Measurements from ENCODE around the gene ATP7A.
"Not testable (repeated sequence)": the region's sequence is repeated elsewhere in the genome, so short reads cannot be mapped to it uniquely, and the experiment has no call there.

The ATP7A gene

GRCh38 chrX:78063687-78064086, 153.2 kb downstream of the ATP7A start:
- no peak overlapping the region for H3K4me3 ChIP-seq (replicated peaks in 1 of 2; ENCODE audit: low read depth in 2 of 2, low read length in 2 of 2)
- no peak for TF ChIP-seq CTCF (IDR thresholded peaks at IDR 0.05; ENCODE audit: low read depth, low read length)
- DNase-seq (ENCODE audit: low read depth in 2 of 2), result no peak

GRCh38 chrX:78064152-78064551, 153.7 kb downstream of the ATP7A start:
- DNase-seq (ENCODE audit: low read depth in 2 of 2), result no peak
- H3K4me3 ChIP-seq (replicated peaks in 1 of 2; ENCODE audit: low read depth in 2 of 2, low read length in 2 of 2), result no peak overlapping the region
- TF ChIP-seq CTCF (IDR thresholded peaks at IDR 0.05; ENCODE audit: low read depth, low read length), result no peak

DNA sequence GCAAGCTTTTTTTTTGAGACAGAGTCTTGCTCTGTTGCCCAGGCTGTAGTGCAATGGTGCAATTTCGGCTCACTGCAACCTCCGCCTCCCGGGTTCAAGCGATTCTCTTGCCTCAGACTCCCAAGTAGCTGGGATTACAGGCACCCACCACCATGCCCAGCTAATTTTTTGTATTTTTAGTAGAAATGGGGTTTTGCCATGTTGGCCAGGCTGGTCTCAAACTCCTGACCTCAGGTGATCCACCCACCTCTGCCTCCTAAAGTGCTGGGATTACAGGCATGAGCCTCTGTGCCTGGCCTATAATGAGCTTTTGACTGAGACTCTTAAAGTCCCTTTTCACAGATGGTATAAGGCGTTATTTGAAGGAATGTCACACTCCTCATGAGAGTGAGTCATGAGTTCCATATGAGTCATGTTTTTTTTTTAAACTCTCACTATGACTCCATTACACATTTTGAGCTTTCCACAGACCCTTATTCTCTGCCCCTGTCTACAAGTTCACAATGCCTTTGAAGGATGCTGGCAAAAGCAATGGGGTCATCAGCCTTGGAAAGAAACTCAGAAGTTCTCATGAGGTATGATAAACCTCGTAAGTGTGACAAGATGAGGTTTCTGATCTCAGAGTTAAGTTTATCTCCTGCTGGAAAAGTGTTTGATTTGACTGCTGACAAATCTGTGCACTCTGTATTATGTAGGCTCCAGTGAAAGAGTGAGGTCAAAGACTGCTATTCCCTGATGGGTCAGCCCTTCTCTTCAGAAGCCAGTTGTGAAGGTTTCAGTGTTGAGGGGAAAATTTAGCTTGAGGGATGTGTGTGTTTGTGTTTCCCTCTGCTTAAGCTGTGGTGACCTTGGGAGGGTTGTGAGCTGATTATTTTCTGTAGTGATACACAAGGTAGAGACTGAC, 154.5 kb downstream of the ATP7A start:
- DNase-seq (ENCODE audit: low read depth in 2 of 2), result peak; percentile 72 to 75
- not testable (repeated sequence) for H3K4me3 ChIP-seq (replicated peaks in 1 of 2; ENCODE audit: low read depth in 2 of 2, low read length in 2 of 2)

- H3K4me3 ChIP-seq (replicated peaks in 1 of 2; ENCODE audit: low read depth in 2 of 2, low read length in 2 of 2), result no peak overlapping the region
- peak; percentile 18 to 51 for DNase-seq (ENCODE audit: low read depth in 2 of 2)
- TF ChIP-seq CTCF (IDR thresholded peaks at IDR 0.05; ENCODE audit: low read depth, low read length), result no peak
These were observed 155.6 kb downstream of the ATP7A start for GRCh38 chrX:78066110-78066509.

DNA sequence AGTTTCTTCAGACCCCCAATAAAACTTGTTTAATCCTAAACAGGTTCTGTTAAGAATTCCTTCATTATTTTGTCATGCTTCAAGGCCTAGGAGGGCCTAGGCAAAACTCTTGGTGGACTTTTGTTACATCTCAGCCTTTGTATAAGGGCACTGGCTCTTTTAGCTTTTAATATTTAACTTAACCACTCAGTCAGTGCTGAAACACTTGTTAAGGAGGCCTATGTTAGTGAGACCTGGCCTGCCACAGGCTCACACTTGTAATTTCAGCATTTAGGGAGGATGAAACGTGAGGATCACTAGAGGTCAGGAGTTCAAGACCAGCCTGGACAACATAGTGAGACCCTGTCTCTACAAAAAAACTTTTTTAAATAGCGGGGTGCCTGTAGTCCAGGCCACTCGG, 160.8 kb downstream of the ATP7A start:
- DNase-seq (ENCODE audit: low read depth in 2 of 2), result no peak
- TF ChIP-seq CTCF (IDR thresholded peaks at IDR 0.05; ENCODE audit: low read depth, low read length), result no peak
- H3K4me3 ChIP-seq (replicated peaks in 1 of 2; ENCODE audit: low read depth in 2 of 2, low read length in 2 of 2), result no peak overlapping the region

GRCh38 chrX:78073147-78074077, 162.9 kb downstream of the ATP7A start:
- H3K4me3 ChIP-seq (replicated peaks in 1 of 2; ENCODE audit: low read depth in 2 of 2, low read length in 2 of 2); DNase-seq (ENCODE audit: low read depth in 2 of 2): not testable (repeated sequence)

GRCh38 chrX:78074088-78074487, 163.6 kb downstream of the ATP7A start:
- TF ChIP-seq CTCF (IDR thresholded peaks at IDR 0.05; ENCODE audit: low read depth, low read length), result no peak
- DNase-seq (ENCODE audit: low read depth in 2 of 2), result no peak
- no peak overlapping the region for H3K4me3 ChIP-seq (replicated peaks in 1 of 2; ENCODE audit: low read depth in 2 of 2, low read length in 2 of 2)

All from cardiac fibroblast (primary cell).